PC-9 (cell line): ENCODE results near the gene DCANP1. TPM values are rescaled to one million over a fixed set of nuclear protein-coding genes. Genes with fewer than 3 reads are reported as not detected.

Experiments
- BruUV-seq: library from RNA; stranded (reverse); fragments of 400-500 nt; replicated peaks from 2 replicates; lab custom pipeline; 2021; lab: Mats Ljungman, UMichigan
- CTCF ChIA-PET: fragments of 300-600 bp; sonication (Branson Sonifier 250); formaldehyde crosslinking; loops from one replicate; lab custom pipeline; 2022; ENCODE audit warnings: antibody characterized with exemption; lab: Charles Lee
- POLR2A ChIA-PET: fragments of 300-600 bp; sonication (Branson Sonifier 250); formaldehyde crosslinking; loops from one replicate; lab custom pipeline; 2022; ENCODE audit warnings: antibody characterized with exemption; ENCODE audit not compliant: unreplicated experiment; lab: Charles Lee
- DNase-seq, 2 experiments: peaks; one replicate each; pipeline versions ENCODE4 v3.0.0 to v3.0.0-alpha.2; 2015 to 2022; ENCODE audit warnings: mixed read lengths in 1 of 2
- H2AFZ ChIP-seq: fragments of 200-600 bp; sonication (generic); 2 replicates; pipeline ENCODE4 v1.8.1; 2017; ENCODE audit warnings: antibody characterized with exemption
- H3F3A ChIP-seq: fragments of 200-600 bp; sonication (generic); 2 replicates; pipeline ENCODE4 v1.8.1; 2017; ENCODE audit warnings: antibody characterized with exemption, mild to moderate bottlenecking, low read depth; ENCODE audit not compliant: insufficient read depth
- H3K27ac ChIP-seq: fragments of 200-600 bp; sonication (generic); 2 replicates; pipeline ENCODE4 v1.6.1; 2016; ENCODE audit warnings: mixed run types
- H3K27me3 ChIP-seq: fragments of 200-600 bp; sonication (generic); 2 replicates; pipeline ENCODE4 v1.6.1; 2016; ENCODE audit warnings: low read depth, mixed run types; ENCODE audit not compliant: insufficient read depth
- H3K36me3 ChIP-seq: fragments of 200-600 bp; sonication (generic); 2 replicates; pipeline ENCODE4 v1.6.1; 2016; ENCODE audit warnings: low read depth, mixed run types
- H3K4me1 ChIP-seq: fragments of 200-600 bp; sonication (generic); replicated peaks from 2 replicates; pipeline ENCODE4 v1.6.1; 2016; ENCODE audit warnings: mixed run types; ENCODE audit not compliant: insufficient read depth
- H3K4me2 ChIP-seq: fragments of 200-600 bp; sonication (generic); 2 replicates; pipeline ENCODE4 v1.6.1; 2017; ENCODE audit warnings: mixed run types
- H3K4me3 ChIP-seq: fragments of 200-600 bp; sonication (generic); 2 replicates; pipeline ENCODE4 v1.6.1; 2016; ENCODE audit warnings: mixed run types
- H3K79me2 ChIP-seq: fragments of 200-600 bp; sonication (generic); 2 replicates; pipeline ENCODE4 v1.6.1; 2017; ENCODE audit warnings: low read depth, mixed run types
- H3K9me2 ChIP-seq: fragments of 200-600 bp; sonication (generic); 2 replicates; pipeline ENCODE4 v1.8.1; 2017; ENCODE audit warnings: mild to moderate bottlenecking; ENCODE audit not compliant: insufficient read depth
- H3K9me3 ChIP-seq: fragments of 200-600 bp; sonication (generic); 2 replicates; pipeline ENCODE4 v1.8.1; 2016; ENCODE audit warnings: low read depth; ENCODE audit not compliant: insufficient read depth
- H4K20me1 ChIP-seq: fragments of 200-600 bp; sonication (generic); 2 replicates; pipeline ENCODE4 v1.8.1; 2017; ENCODE audit not compliant: insufficient read depth
- EZH2 ChIP-seq: fragments of 200-600 bp; sonication (generic); IDR thresholded peaks from 2 replicates; pipeline ENCODE4 v1.8.0; 2017; ENCODE audit warnings: antibody characterized with exemption, low read depth
- intact Hi-C: fragments of 100-400 bp; cut with micrococcal nuclease; formaldehyde crosslinking; loops from one replicate; pipeline ENCODE4 v1.10.0; 2022; ENCODE audit not compliant: unreplicated experiment
- total RNA-seq: library from RNA; stranded (reverse); gene quantifications from 2 replicates; pipeline ENCODE4 v1.2.3, GENCODE V29; 2021
- TF ChIP-seq, protein P1 (sequence below): fragments of 200-600 bp; sonication (generic); conservative IDR thresholded peaks from 2 replicates; pipeline ENCODE4 v1.6.1; 2017; ENCODE audit warnings: mixed run types, antibody characterized with exemption, mild to moderate bottlenecking, moderate library complexity

The DCANP1 gene
- total RNA-seq, 1 experiment from 2014 or later: not detected

DNA sequence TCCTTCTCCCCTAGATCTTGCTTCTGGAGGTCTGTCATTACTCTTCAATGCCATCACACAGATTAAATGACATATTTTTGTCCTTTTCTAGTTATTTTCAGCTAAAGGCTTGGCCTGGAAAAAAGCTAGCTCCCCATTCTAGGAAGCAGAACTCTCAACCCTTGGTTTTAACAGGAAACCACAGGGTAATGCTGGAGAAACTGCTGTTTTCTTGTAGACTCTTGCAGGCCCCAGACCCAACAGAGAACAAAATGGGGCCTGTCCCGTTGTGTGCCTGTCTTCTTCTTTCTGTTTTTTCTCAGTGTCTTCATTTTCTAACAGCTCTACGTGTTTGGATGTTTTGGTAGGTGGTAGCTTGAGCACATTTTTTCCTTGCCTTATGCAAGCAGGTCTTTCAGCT, 21.5 kb downstream of the DCANP1 start:
- Histone ChIP-seq H3K27me3 (peaks cover 25% of the 10 kb centered on the region), H3F3A (no peaks in the 10 kb centered on the region), H3K4me3 (no peak overlapping the region), H3K79me2 (no peaks in the 10 kb centered on the region), H3K27ac (no peak overlapping the region), H3K4me1 (no peaks in the 10 kb centered on the region), H3K36me3 (no peaks in the 10 kb centered on the region), H3K4me2 (no peak overlapping the region), H2AFZ (no peak overlapping the region), H4K20me1 (no peaks in the 10 kb centered on the region), H3K9me2 (no peaks in the 10 kb centered on the region), H3K9me3 (peaks cover 6% of the 10 kb centered on the region; the same call in 1 of the 2 replicates)
- intact Hi-C loops: loop anchor here (10.0 kb wide), 1 partner anchor 71 kb away; no protein-coding TSS in a partner anchor
- ChIA-PET POLR2A (no interaction called here), CTCF (interaction anchor here (0.6 kb wide), 3 partner anchors 52 to 76 kb away, joined by 3 read pairs; no protein-coding TSS in a partner anchor)
- no peak for DNase-seq
- TF ChIP-seq, protein P1, sequence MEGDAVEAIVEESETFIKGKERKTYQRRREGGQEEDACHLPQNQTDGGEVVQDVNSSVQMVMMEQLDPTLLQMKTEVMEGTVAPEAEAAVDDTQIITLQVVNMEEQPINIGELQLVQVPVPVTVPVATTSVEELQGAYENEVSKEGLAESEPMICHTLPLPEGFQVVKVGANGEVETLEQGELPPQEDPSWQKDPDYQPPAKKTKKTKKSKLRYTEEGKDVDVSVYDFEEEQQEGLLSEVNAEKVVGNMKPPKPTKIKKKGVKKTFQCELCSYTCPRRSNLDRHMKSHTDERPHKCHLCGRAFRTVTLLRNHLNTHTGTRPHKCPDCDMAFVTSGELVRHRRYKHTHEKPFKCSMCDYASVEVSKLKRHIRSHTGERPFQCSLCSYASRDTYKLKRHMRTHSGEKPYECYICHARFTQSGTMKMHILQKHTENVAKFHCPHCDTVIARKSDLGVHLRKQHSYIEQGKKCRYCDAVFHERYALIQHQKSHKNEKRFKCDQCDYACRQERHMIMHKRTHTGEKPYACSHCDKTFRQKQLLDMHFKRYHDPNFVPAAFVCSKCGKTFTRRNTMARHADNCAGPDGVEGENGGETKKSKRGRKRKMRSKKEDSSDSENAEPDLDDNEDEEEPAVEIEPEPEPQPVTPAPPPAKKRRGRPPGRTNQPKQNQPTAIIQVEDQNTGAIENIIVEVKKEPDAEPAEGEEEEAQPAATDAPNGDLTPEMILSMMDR: no peak
- no peak for TF ChIP-seq EZH2
- no TSS peak for BruUV-seq

DNA sequence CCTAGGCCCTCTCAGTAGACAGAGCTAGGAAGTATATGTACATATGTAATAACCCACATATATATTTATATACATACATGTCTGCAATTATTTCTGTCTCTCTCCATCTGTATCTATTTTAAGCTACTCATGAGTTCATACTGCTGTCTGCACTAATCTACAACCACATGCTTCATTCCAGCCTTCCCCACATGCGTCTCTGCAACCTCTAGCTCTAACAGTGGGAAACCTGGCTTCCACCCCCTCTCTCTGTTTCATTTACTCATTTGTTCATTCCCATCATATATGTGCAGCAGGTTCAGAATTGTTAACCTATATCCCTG, 23.3 kb downstream of the DCANP1 start:
- intact Hi-C loops: loop anchor here (10.0 kb wide), 1 partner anchor 69 kb away; no protein-coding TSS in a partner anchor
- BruUV-seq: no TSS peak

DNA sequence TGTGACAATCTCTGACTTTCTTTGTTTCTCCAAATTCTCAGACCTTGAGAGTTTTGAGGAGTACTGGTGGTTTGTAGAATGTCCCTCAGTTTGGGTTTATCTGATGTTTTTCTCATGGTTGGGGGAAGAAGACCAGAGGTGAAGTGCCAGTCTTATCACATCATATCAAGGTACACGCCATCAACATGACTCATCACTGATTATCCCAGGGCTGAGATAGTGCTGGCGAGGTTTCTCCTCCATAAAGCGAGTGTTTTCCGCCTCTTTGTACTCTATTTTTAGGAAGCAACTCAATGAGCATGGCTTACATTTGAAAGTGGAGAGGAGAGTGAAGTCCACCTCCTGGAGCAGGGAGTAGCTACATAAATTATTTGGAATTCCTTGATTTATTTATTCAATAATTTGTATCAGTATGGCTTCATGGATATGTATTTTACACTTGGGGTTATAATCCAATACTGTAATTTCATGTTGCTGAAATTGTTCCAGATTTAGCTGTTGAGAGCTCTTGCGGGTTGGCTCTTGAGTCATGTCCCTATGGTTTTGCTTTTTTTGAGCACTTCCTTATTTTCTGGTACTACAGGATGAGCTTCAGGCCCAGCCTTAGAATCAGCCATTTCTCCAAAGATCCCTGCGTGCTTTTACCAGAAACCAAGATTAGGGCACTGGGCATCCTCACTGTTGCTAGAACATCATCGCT, 23.9 kb downstream of the DCANP1 start:
- intact Hi-C loops: loop anchor here (10.0 kb wide), 1 partner anchor 68 kb away; no protein-coding TSS in a partner anchor
- TF ChIP-seq EZH2: no peak
- TF ChIP-seq, protein P1: no peak
- Histone ChIP-seq H4K20me1 (no peaks in the 10 kb centered on the region), H3K4me2 (no peak overlapping the region), H3K9me2 (no peaks in the 10 kb centered on the region), H2AFZ (no peak overlapping the region), H3K4me3 (no peak overlapping the region), H3K27ac (no peak overlapping the region), H3K9me3 (peaks cover 2% of the 10 kb centered on the region; the same call in 1 of the 2 replicates), H3K4me1 (no peaks in the 10 kb centered on the region), H3K27me3 (peaks cover 6% of the 10 kb centered on the region), H3F3A (no peaks in the 10 kb centered on the region), H3K36me3 (no peaks in the 10 kb centered on the region), H3K79me2 (no peaks in the 10 kb centered on the region)
- DNase-seq: peak in 1 of 2 experiments; percentile 18
- no TSS peak for BruUV-seq
- POLR2A ChIA-PET: no interaction called here
- CTCF ChIA-PET: no interaction called here

More for the DNA sequence above, 23.3 kb downstream of the DCANP1 start:
- no peak overlapping the region for H3K4me2 ChIP-seq
- no peaks in the 10 kb centered on the region for H3K4me1 ChIP-seq
- H3K36me3 ChIP-seq: no peaks in the 10 kb centered on the region
- H3K27me3 ChIP-seq: peaks cover 11% of the 10 kb centered on the region
- H3K27ac ChIP-seq: no peak overlapping the region
- DNase-seq: no peak
- H3K9me2 ChIP-seq: no peaks in the 10 kb centered on the region
- no peak for TF ChIP-seq EZH2
- TF ChIP-seq, protein P1: no peak
- ChIA-PET CTCF (no interaction called here), POLR2A (no interaction called here)
- peaks cover 6% of the 10 kb centered on the region; the same call in 1 of the 2 replicates for H3K9me3 ChIP-seq
- H3K4me3 ChIP-seq: no peak overlapping the region
- no peak overlapping the region for H2AFZ ChIP-seq
- no peaks in the 10 kb centered on the region for H3K79me2 ChIP-seq
- no peaks in the 10 kb centered on the region for H4K20me1 ChIP-seq
- H3F3A ChIP-seq: no peaks in the 10 kb centered on the region
